Pancreas (tissue), 10 donors: ENCODE data around the gene PUS10. TPM values are rescaled to one million over a fixed set of nuclear protein-coding genes. Genes with fewer than 3 reads are reported as not detected.
A peak's percentile ranks its signal among the peaks of the same experiment; 100 is the strongest.
"Not testable (repeated sequence)": the region's sequence is repeated elsewhere in the genome, so short reads cannot be mapped to it uniquely, and the experiment has no call there.

Experiments
- ATAC-seq, 4 donors: fragments of 200-7000 bp; cut with Tn5 transposase; one replicate each; pipeline versions ENCODE4 v1.8.0 to v1.9.1; 2020; ENCODE audit warnings: mild to moderate bottlenecking in 4 of 4, moderate library complexity in 4 of 4
- DNase-seq, 6 donors: peaks; one replicate each; pipeline ENCODE4 v3.0.0-alpha.2; 2020
- FAIRE-seq: peaks from 2 replicates; lab custom pipeline; 2012; peaks lifted over from hg19 to GRCh38; lab: Jason Lieb, UNC
- H3K27ac ChIP-seq, 4 donors: fragments of 200-600 bp; sonication (generic); 1 replicate in 3 of 4; 2 replicates in 1 of 4; pipeline versions ENCODE4 v1.5.0 to v1.8.0; 2020
- H3K27me3 ChIP-seq, 4 donors: fragments of 200-600 bp; one replicate each; pipeline ENCODE4 v1.8.0; 2021
- H3K36me3 ChIP-seq, 3 donors: fragments of 200-600 bp; sonication (generic) in 1 of 3; one replicate each; pipeline versions ENCODE4 v1.5.0 to v1.8.0; 2020 to 2021
- H3K4me1 ChIP-seq, 3 donors: fragments of 200-600 bp; one replicate each; pipeline ENCODE4 v1.8.0; 2021
- H3K4me3 ChIP-seq, 4 donors: fragments of 200-600 bp; sonication (generic) in 2 of 4; one replicate each; pipeline versions ENCODE4 v1.5.0 to v1.8.0; 2020 to 2021
- H3K9me3 ChIP-seq, 4 donors: fragments of 200-600 bp; one replicate each; pipeline ENCODE4 v1.8.0; 2021
- CTCF ChIP-seq, 4 donors: fragments of 200-600 bp; sonication (generic) in 3 of 4; IDR thresholded peaks; one replicate each; pipeline versions ENCODE4 v1.5.0 to v1.8.0; 2021; ENCODE audit warnings: antibody characterized with exemption in 4 of 4
- WGBS, 2 donors: extraction: QIAGEN DNeasy Blood & Tissue Kit; methylation state at CpG; one replicate each; pipeline ENCODE4 v1.1.7; 2013; 5-methylcytosine and 5-hydroxymethylcytosine counted together
- intact Hi-C, 3 donors: fragments of 100-400 bp; cut with DNase I; formaldehyde crosslinking; loops; one replicate each; pipeline versions ENCODE4 v1.11.1 to v1.14.2; 2022
- polyA plus RNA-seq, 2 donors: library from polyadenylated mRNA; stranded (reverse); fragments of 200-250 nt; gene quantifications; one replicate each; pipeline ENCODE4 v1.2.3, GENCODE V29; 2013
- total RNA-seq, 6 donors: library from RNA; stranded (reverse); fragmentation: NEBNext Ultra II Directional in 4 of 6; extraction: Animal tissue kit (Norgen Biotek cat#: 25700) in 4 of 6; gene quantifications; one replicate each; pipeline versions ENCODE4 v1.2.1 to v1.2.4, GENCODE V29; 2021 to 2023
- donor health status: healthy with polysubstance abuse.
- donor health status: DM: no; HTN: no; CAD: no; lungs with moderate emphysema.
- donor health status: DM: no; HTN: no; CAD: no.
- donor health status: control.
- donor health status: control.
- donor health status: Bipolar disorder and iron deficiency.
- donor health status: DM: yes; HTN: yes; CAD: no.
- donor health status: DM: no; HTN: no; CAD: no.
- donor health status: DM: no; HTN: no; CAD: no.
- donor health status: DM: yes; HTN: yes; CAD: no.

The PUS10 gene
- total and polyA plus RNA-seq, 8 donors, result 1.6 to 6.0 (median 2.8) TPM

- 30 to 32% methylated on average over 2 of the region's 2 CpGs for WGBS, 2 donors
- FAIRE-seq, result no peak
- peak; percentile 60 to 81 (median 75) for ATAC-seq
- no peak for DNase-seq
- no peak for TF ChIP-seq CTCF (IDR thresholded peaks at IDR 0.05)
- Histone ChIP-seq H3K4me3 (no peak overlapping the region), H3K27ac (peak overlapping the region in 1 of 4 donors; percentile 28), H3K4me1 (peaks cover 0 to 10% (median 3%) of the 10 kb centered on the region in 3 donors), H3K27me3 (no peaks in the 10 kb centered on the region), H3K9me3 (no peaks in the 10 kb centered on the region), H3K36me3 (no peaks in the 10 kb centered on the region)
- intact Hi-C loops, result no loop called here
Measured at GRCh38 chr2:61055557-61055956, 37.5 kb upstream of the PUS10 start.

GRCh38 chr2:61045999-61046398, 27.9 kb upstream of the PUS10 start:
- Histone ChIP-seq H3K9me3 (no peaks in the 10 kb centered on the region), H3K36me3 (peaks cover 0 to 13% (median 0%) of the 10 kb centered on the region in 3 donors), H3K27me3 (no peaks in the 10 kb centered on the region), H3K4me1 (peaks cover 0 to 21% (median 6%) of the 10 kb centered on the region in 3 donors), H3K4me3 (no peak overlapping the region), H3K27ac (no peak overlapping the region)
- FAIRE-seq (peak; percentile 57), DNase-seq (no peak), ATAC-seq (peak in 3 of 4 donors; percentile 25 to 57 (median 52))
- WGBS, 2 donors, result 41 to 46% methylated on average over 4 of the region's 4 CpGs
- intact Hi-C loops, result no loop called here
- TF ChIP-seq CTCF (IDR thresholded peaks at IDR 0.05), result no peak

- WGBS, 2 donors, result 71% methylated on average over 2 of the region's 2 CpGs
- DNase-seq (no peak), FAIRE-seq (peak; percentile 13), ATAC-seq (no peak)
- Histone ChIP-seq H3K36me3 (peaks cover 0 to 13% (median 0%) of the 10 kb centered on the region in 3 donors), H3K9me3 (no peaks in the 10 kb centered on the region), H3K27me3 (no peaks in the 10 kb centered on the region), H3K27ac (no peak overlapping the region), H3K4me3 (no peak overlapping the region), H3K4me1 (peaks cover 0 to 21% (median 6%) of the 10 kb centered on the region in 3 donors)
- intact Hi-C loops, result no loop called here
- no peak for TF ChIP-seq CTCF (IDR thresholded peaks at IDR 0.05)
Measured at GRCh38 chr2:61045226-61045625, 27.2 kb upstream of the PUS10 start.

- ATAC-seq (peak; percentile 51 to 73 (median 58)), FAIRE-seq (no peak), DNase-seq (no peak)
- intact Hi-C loops, result no loop called here
- no peak for TF ChIP-seq CTCF (IDR thresholded peaks at IDR 0.05)
- Histone ChIP-seq H3K36me3 (peaks cover 0 to 11% (median 0%) of the 10 kb centered on the region in 3 donors), H3K27me3 (no peaks in the 10 kb centered on the region), H3K9me3 (no peaks in the 10 kb centered on the region), H3K4me1 (peaks cover 0 to 21% (median 6%) of the 10 kb centered on the region in 3 donors), H3K4me3 (no peak overlapping the region), H3K27ac (no peak overlapping the region)
- 59 to 72% methylated on average over 4 of the region's 4 CpGs for WGBS, 2 donors
Measured at GRCh38 chr2:61044636-61045035, 26.6 kb upstream of the PUS10 start.

- no peak for TF ChIP-seq CTCF (IDR thresholded peaks at IDR 0.05)
- intact Hi-C loops, result no loop called here
Measured at GRCh38 chr2:61042807-61043206, 24.8 kb upstream of the PUS10 start.

GRCh38 chr2:61036643-61037042, 18.6 kb upstream of the PUS10 start:
- FAIRE-seq, result not testable (repeated sequence)

More at GRCh38 chr2:61042807-61043206, 24.8 kb upstream of the PUS10 start:
- 69 to 80% methylated on average over 3 of the region's 3 CpGs for WGBS, 2 donors
- no peaks in the 10 kb centered on the region for H3K27me3 ChIP-seq
- H3K27ac ChIP-seq, result no peak overlapping the region
- H3K4me3 ChIP-seq, result no peak overlapping the region
- no peaks in the 10 kb centered on the region for H3K9me3 ChIP-seq
- FAIRE-seq, result no peak
- H3K4me1 ChIP-seq, result peaks cover 0 to 21% (median 6%) of the 10 kb centered on the region in 3 donors
- H3K36me3 ChIP-seq, result no peaks in the 10 kb centered on the region
- DNase-seq, result no peak
- peak in 1 of 4 donors; percentile 48 for ATAC-seq

GRCh38 chr2:61034592-61034991, 16.5 kb upstream of the PUS10 start:
- ATAC-seq, DNase-seq, H3K9me3 ChIP-seq, H3K27me3 ChIP-seq, FAIRE-seq, H3K4me3 ChIP-seq, H3K27ac ChIP-seq, intact Hi-C loops, H3K4me1 ChIP-seq: not testable (repeated sequence)
- 96% methylated on average over 9 of the region's 9 CpGs for WGBS, 2 donors
- peaks cover 8 to 35% (median 11%) of the 10 kb centered on the region in 3 donors for H3K36me3 ChIP-seq

More at GRCh38 chr2:61036643-61037042, 18.6 kb upstream of the PUS10 start:
- WGBS, 2 donors, result 94 to 100% methylated on average over 2 of the region's 2 CpGs
- H3K36me3 ChIP-seq, result peaks cover 4 to 33% (median 4%) of the 10 kb centered on the region in 3 donors
- DNase-seq, H3K9me3 ChIP-seq, H3K27me3 ChIP-seq, H3K4me3 ChIP-seq, H3K4me1 ChIP-seq, ATAC-seq, intact Hi-C loops, H3K27ac ChIP-seq: not testable (repeated sequence)
